ENCODE data around the gene CCL22. TPM values are rescaled to one million over a fixed set of nuclear protein-coding genes. Genes with fewer than 3 reads are reported as not detected.

CCL22 gene
- polyA plus RNA-seq, 1 donor from 2014 or later: not detected

GRCh38 chr16:57371494-57372371 is 13.2 kb downstream of the CCL22 start:
- H2AFZ ChIP-seq (ENCODE audit: low read depth, low read length): peak overlapping the region; percentile 80
- peak overlapping the region; percentile 68 for H3K4me3 ChIP-seq (ENCODE audit: low read length)
- H3K27ac ChIP-seq (ENCODE audit: low read length): peak overlapping the region; percentile 53
- no peaks in the 10 kb centered on the region for H3K79me2 ChIP-seq (replicated peaks; ENCODE audit: insufficient read depth, low read length)
- H3K27me3 ChIP-seq (ENCODE audit: insufficient read depth, low read depth, low read length): no peaks in the 10 kb centered on the region
- no peaks in the 10 kb centered on the region for H3F3A ChIP-seq (ENCODE audit: insufficient read depth, low read length, poor library complexity, severe bottlenecking)
- no peaks in the 10 kb centered on the region for H4K20me1 ChIP-seq (ENCODE audit: insufficient read depth)
- no peaks in the 10 kb centered on the region for H3K9me3 ChIP-seq (ENCODE audit: low read length)
- H3K9ac ChIP-seq (ENCODE audit: low read length): peak overlapping the region; percentile 70
- no peaks in the 10 kb centered on the region for H3K9me2 ChIP-seq (ENCODE audit: insufficient read depth, low read length)
- no peak overlapping the region for H3K4me2 ChIP-seq (ENCODE audit: low read length)
- no peaks in the 10 kb centered on the region for H3K36me3 ChIP-seq (ENCODE audit: insufficient read depth, low read length)
- TF ChIP-seq REST (IDR thresholded peaks at IDR 0.05; ENCODE audit: borderline replicate concordance): peak; percentile 32
- no peak for TF ChIP-seq POLR2AphosphoS5 (IDR thresholded peaks at IDR 0.05)

GRCh38 chr16:57372372-57373116 is 14.0 kb downstream of the CCL22 start, which contains the start of gene CX3CL1:
Gene CX3CL1 (plus strand): TSS chr16:57372490. CDS start chr16:57372569, 79 bp downstream.
- H2AFZ ChIP-seq (ENCODE audit: low read depth, low read length): peak within 1 kb of the TSS; percentile 80
- no peaks in the 10 kb centered on the region for H4K20me1 ChIP-seq (ENCODE audit: insufficient read depth)
- no peaks in the 10 kb centered on the region for H3K36me3 ChIP-seq (ENCODE audit: insufficient read depth, low read length)
- H3K79me2 ChIP-seq (replicated peaks; ENCODE audit: insufficient read depth, low read length): no peaks in the 10 kb centered on the region
- H3F3A ChIP-seq (ENCODE audit: insufficient read depth, low read length, poor library complexity, severe bottlenecking): no peaks in the 10 kb centered on the region
- TF ChIP-seq POLR2AphosphoS5 (IDR thresholded peaks at IDR 0.05): peak; percentile 62
- TF ChIP-seq REST (IDR thresholded peaks at IDR 0.05; ENCODE audit: borderline replicate concordance): peak; percentile 36
- TF ChIP-seq MXI1 (conservative IDR thresholded peaks at IDR 0.05; ENCODE audit: poor library complexity, severe bottlenecking): no peak
- no peak for TF ChIP-seq EP300 (conservative IDR thresholded peaks at IDR 0.05; ENCODE audit: poor library complexity, severe bottlenecking)
- no peak for TF ChIP-seq RAD21 (conservative IDR thresholded peaks at IDR 0.05)
- TF ChIP-seq TAF1 (IDR thresholded peaks at IDR 0.05; ENCODE audit: low read depth): peak; percentile 56
- peak; percentile 40 for TF ChIP-seq SMC3 (conservative IDR thresholded peaks at IDR 0.05; ENCODE audit: poor library complexity)
- peak; percentile 60 for TF ChIP-seq CTCF (IDR thresholded peaks at IDR 0.05; ENCODE audit: poor library complexity, severe bottlenecking)
- TF ChIP-seq EZH2 (IDR thresholded peaks at IDR 0.05; ENCODE audit: borderline replicate concordance, insufficient read depth, low read length, poor library complexity, severe bottlenecking): no peak
- peak within 1 kb of the TSS; percentile 68 for H3K4me3 ChIP-seq (ENCODE audit: low read length)
- H3K27ac ChIP-seq (ENCODE audit: low read length): peak within 1 kb of the TSS; percentile 53
- H3K9me3 ChIP-seq (ENCODE audit: low read length): no peaks in the 10 kb centered on the region
- peak within 1 kb of the TSS; percentile 70 for H3K9ac ChIP-seq (ENCODE audit: low read length)
- H3K9me2 ChIP-seq (ENCODE audit: insufficient read depth, low read length): no peaks in the 10 kb centered on the region
- H3K4me2 ChIP-seq (ENCODE audit: low read length): peak within 1 kb of the TSS; percentile 82
- no peaks in the 10 kb centered on the region for H3K27me3 ChIP-seq (ENCODE audit: insufficient read depth, low read depth, low read length)
